DOHH2 (cell line): ENCODE data around the gene STX12.

Source experiments
- H3F3A ChIP-seq: fragments of 200-600 bp; sonication (generic), shearing (Covaris generic); 2 replicates; pipeline ENCODE4 v1.6.0; 2016; ENCODE audit warnings: antibody characterized with exemption, mild to moderate bottlenecking; ENCODE audit not compliant: control insufficient read depth, insufficient read depth
- H3K27ac ChIP-seq: fragments of 200-600 bp; sonication (generic); 2 replicates; pipeline ENCODE4 v1.5.1; 2014; ENCODE audit warnings: low read depth, mild to moderate bottlenecking, low read length, moderate library complexity
- H3K27me3 ChIP-seq: fragments of 200-600 bp; sonication (generic); 2 replicates; pipeline ENCODE4 v1.6.1; 2014; ENCODE audit warnings: mild to moderate bottlenecking, low read length, mixed read lengths; ENCODE audit not compliant: control insufficient read depth
- H3K36me3 ChIP-seq: fragments of 200-600 bp; sonication (generic); 2 replicates; pipeline ENCODE4 v1.6.1; 2014; ENCODE audit warnings: mild to moderate bottlenecking, low read length, moderate library complexity, mixed read lengths; ENCODE audit not compliant: control insufficient read depth
- H3K4me1 ChIP-seq: fragments of 200-600 bp; sonication (generic); 2 replicates; pipeline ENCODE4 v1.6.1; 2014; ENCODE audit warnings: mild to moderate bottlenecking, low read length, mixed read lengths; ENCODE audit not compliant: control insufficient read depth
- H3K4me2 ChIP-seq: fragments of 200-600 bp; sonication (generic); 2 replicates; pipeline ENCODE4 v1.6.0; 2014; ENCODE audit warnings: mild to moderate bottlenecking, low read length, moderate library complexity
- H3K4me3 ChIP-seq: fragments of 200-600 bp; sonication (generic); 2 replicates; pipeline ENCODE4 v1.5.1; 2014; ENCODE audit warnings: mild to moderate bottlenecking, low read length, mixed read lengths
- H3K79me2 ChIP-seq: fragments of 200-600 bp; sonication (generic); 2 replicates; pipeline ENCODE4 v1.6.1; 2014; ENCODE audit warnings: mild to moderate bottlenecking, low read length, mixed read lengths; ENCODE audit not compliant: control insufficient read depth
- H3K9me2 ChIP-seq: fragments of 200-600 bp; sonication (generic); replicated peaks from 2 replicates; pipeline ENCODE4 v1.6.1; 2014; ENCODE audit warnings: mild to moderate bottlenecking, low read length, mixed read lengths; ENCODE audit not compliant: control insufficient read depth
- H3K9me3 ChIP-seq: fragments of 200-600 bp; sonication (generic); 2 replicates; pipeline ENCODE4 v1.6.1; 2014; ENCODE audit warnings: antibody characterized with exemption, low read length, mixed read lengths; ENCODE audit not compliant: control insufficient read depth, insufficient read depth
- H4K20me1 ChIP-seq: fragments of 200-600 bp; sonication (generic); 2 replicates; pipeline ENCODE4 v1.6.0; 2014; ENCODE audit warnings: low read depth, mild to moderate bottlenecking, antibody characterized with exemption, low read length, moderate library complexity; ENCODE audit not compliant: control insufficient read depth, insufficient read depth
- EZH2phosphoT487 ChIP-seq: fragments of 200-600 bp; sonication (generic); IDR thresholded peaks from 2 replicates; pipeline ENCODE4 v1.6.1; 2017; ENCODE audit warnings: borderline replicate concordance, mild to moderate bottlenecking, antibody characterized with exemption, low read length, moderate library complexity, mixed read lengths
- TF ChIP-seq, protein P1 (sequence below): fragments of 200-600 bp; sonication (generic); IDR thresholded peaks from one replicate; pipeline ENCODE4 v1.5.1; 2014; ENCODE audit warnings: antibody characterized with exemption, mild to moderate bottlenecking, low read depth, low read length; ENCODE audit not compliant: poor library complexity, severe bottlenecking

Gene STX12

GRCh38 chr1:27830621-27831440, 57.8 kb downstream of the STX12 start, which contains the start of gene PPP1R8:
PPP1R8 (plus strand) TSS chr1:27830782; CDS start chr1:27830836, 54 bp downstream.
- H3K27ac ChIP-seq = peak within 1 kb of the TSS; percentile 67
- H4K20me1 ChIP-seq = peaks cover 11% of the 10 kb centered on the region; the same call in 1 of the 2 replicates
- H3K4me3 ChIP-seq = peak within 1 kb of the TSS; percentile 80
- no peaks in the 10 kb centered on the region for H3K27me3 ChIP-seq
- no peak for TF ChIP-seq EZH2phosphoT487
- TF ChIP-seq, protein P1, sequence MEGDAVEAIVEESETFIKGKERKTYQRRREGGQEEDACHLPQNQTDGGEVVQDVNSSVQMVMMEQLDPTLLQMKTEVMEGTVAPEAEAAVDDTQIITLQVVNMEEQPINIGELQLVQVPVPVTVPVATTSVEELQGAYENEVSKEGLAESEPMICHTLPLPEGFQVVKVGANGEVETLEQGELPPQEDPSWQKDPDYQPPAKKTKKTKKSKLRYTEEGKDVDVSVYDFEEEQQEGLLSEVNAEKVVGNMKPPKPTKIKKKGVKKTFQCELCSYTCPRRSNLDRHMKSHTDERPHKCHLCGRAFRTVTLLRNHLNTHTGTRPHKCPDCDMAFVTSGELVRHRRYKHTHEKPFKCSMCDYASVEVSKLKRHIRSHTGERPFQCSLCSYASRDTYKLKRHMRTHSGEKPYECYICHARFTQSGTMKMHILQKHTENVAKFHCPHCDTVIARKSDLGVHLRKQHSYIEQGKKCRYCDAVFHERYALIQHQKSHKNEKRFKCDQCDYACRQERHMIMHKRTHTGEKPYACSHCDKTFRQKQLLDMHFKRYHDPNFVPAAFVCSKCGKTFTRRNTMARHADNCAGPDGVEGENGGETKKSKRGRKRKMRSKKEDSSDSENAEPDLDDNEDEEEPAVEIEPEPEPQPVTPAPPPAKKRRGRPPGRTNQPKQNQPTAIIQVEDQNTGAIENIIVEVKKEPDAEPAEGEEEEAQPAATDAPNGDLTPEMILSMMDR = no peak
- peaks cover 56% of the 10 kb centered on the region for H3K79me2 ChIP-seq
- H3K9me3 ChIP-seq = no peaks in the 10 kb centered on the region
- peak within 1 kb of the TSS; percentile 80 for H3K4me2 ChIP-seq
- peaks cover 15% of the 10 kb centered on the region; the same call in 1 of the 2 replicates for H3F3A ChIP-seq
- H3K36me3 ChIP-seq = peaks cover 42% of the 10 kb centered on the region
- H3K4me1 ChIP-seq = peaks cover 24% of the 10 kb centered on the region
- H3K9me2 ChIP-seq = no peaks in the 10 kb centered on the region

DNA sequence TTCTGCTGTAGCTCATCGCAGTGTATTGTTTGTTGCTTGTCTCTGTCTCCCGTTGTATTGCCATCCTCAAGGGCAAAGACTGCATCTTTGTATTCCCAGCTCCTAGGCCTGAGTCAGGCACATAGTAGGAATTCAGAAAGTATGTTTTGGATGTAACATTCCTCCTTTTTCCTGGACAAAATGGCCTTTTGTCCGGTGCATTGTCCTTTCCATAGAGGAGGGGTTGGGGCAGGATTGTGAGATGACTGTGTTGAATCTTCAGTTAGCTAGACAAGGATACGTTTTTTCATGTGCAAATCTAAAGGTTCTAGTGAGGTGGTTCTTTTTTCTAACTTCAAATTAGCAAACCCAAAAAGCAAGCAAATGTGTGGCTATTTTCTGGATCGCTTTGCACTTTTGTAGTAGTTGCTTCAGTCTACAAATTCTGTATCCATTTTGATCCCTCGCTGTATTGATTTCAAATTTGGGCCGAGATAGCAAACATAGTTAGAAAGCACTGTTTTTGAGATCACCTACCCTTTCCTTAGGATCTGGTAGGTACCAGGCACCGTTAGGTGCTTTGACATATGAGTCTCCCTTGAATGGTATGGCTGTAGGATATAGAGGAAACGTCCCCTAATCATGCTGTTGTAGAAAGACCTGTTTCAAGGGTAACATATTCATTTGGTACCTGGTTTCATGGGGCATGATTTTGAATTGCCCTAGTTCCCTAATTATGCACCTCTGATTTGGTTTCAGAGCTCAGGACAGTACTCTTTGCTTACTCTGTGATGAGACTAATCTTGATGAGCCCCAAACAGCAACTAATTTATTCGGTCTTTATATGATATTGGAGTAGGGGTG, 58.8 kb downstream of the STX12 start:
- peaks cover 66% of the 10 kb centered on the region for H3K79me2 ChIP-seq
- peaks cover 50% of the 10 kb centered on the region for H3K36me3 ChIP-seq
- no peak for TF ChIP-seq EZH2phosphoT487
- TF ChIP-seq, protein P1 = no peak

DNA sequence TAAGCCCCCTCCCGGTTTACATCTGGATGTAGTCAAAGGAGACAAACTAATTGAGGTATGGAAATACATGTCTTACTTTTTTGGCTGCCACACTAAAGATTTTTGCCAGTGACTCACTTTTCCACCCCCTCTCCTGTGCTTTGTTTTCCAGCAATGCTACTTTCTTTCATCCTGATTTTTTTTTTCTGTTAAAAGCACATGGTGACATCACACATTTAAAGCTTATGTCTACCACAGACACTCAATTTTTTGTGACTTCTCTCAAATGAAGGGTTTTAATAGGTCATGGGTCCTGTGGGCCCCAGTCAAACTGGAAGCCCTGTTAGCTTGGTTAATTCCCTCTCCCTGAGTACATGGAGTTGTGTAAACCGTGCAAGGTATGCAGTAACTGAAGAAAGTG, 59.7 kb downstream of the STX12 start:
- H3K4me1 ChIP-seq = peaks cover 24% of the 10 kb centered on the region
- peaks cover 11% of the 10 kb centered on the region; the same call in 1 of the 2 replicates for H4K20me1 ChIP-seq
- TF ChIP-seq, protein P1 = no peak
- TF ChIP-seq EZH2phosphoT487 = no peak
- H3K9me3 ChIP-seq = no peaks in the 10 kb centered on the region
- H3K27ac ChIP-seq = no peak overlapping the region
- H3K9me2 ChIP-seq = no peaks in the 10 kb centered on the region
- no peaks in the 10 kb centered on the region for H3K27me3 ChIP-seq
- H3K79me2 ChIP-seq = peaks cover 75% of the 10 kb centered on the region
- peak overlapping the region; percentile 80 for H3K4me2 ChIP-seq
- H3K4me3 ChIP-seq = peak overlapping the region; percentile 80; the same call in 1 of the 2 replicates
- H3K36me3 ChIP-seq = peaks cover 52% of the 10 kb centered on the region
- H3F3A ChIP-seq = peaks cover 13% of the 10 kb centered on the region; the same call in 1 of the 2 replicates

More for the DNA sequence above, 58.8 kb downstream of the STX12 start:
- H4K20me1 ChIP-seq = peaks cover 11% of the 10 kb centered on the region; the same call in 1 of the 2 replicates
- no peaks in the 10 kb centered on the region for H3K27me3 ChIP-seq
- no peaks in the 10 kb centered on the region for H3K9me2 ChIP-seq
- H3F3A ChIP-seq = peaks cover 15% of the 10 kb centered on the region; the same call in 1 of the 2 replicates
- H3K4me3 ChIP-seq = peak overlapping the region; percentile 80
- peaks cover 24% of the 10 kb centered on the region for H3K4me1 ChIP-seq
- no peaks in the 10 kb centered on the region for H3K9me3 ChIP-seq
- H3K4me2 ChIP-seq = peak overlapping the region; percentile 80
- H3K27ac ChIP-seq = 0 out of 2 replicates have a peak overlapping the region, but pooled peaks have one; percentile 67
